Esophagus muscularis mucosa (tissue), 4 donors: ENCODE results near the gene PLXNA3. TPM values are rescaled to one million over a fixed set of nuclear protein-coding genes. Genes with fewer than 3 reads are reported as not detected.

ENCODE experiments used
- DNase-seq: peaks from one replicate; pipeline ENCODE4 v3.0.0-alpha.2; 2017; ENCODE audit errors: extremely low spot score
- H3K27ac ChIP-seq, 4 donors: fragments of 200-600 bp; sonication (generic); replicated peaks in 1 of 4; 1 replicate in 3 of 4; 2 replicates in 1 of 4; pipeline ENCODE4 v1.5.1; 2016 to 2019; ENCODE audit warnings: mild to moderate bottlenecking in 1 of 4
- H3K27me3 ChIP-seq, 4 donors: fragments of 200-600 bp; sonication (generic); one replicate each; pipeline versions ENCODE4 v1.5.1 to v1.6.0; 2016 to 2019
- H3K36me3 ChIP-seq, 4 donors: fragments of 200-600 bp; sonication (generic); one replicate each; pipeline ENCODE4 v1.5.1; 2016 to 2019
- H3K4me1 ChIP-seq, 4 donors: fragments of 200-600 bp; sonication (generic); one replicate each; pipeline ENCODE4 v1.5.1; 2016 to 2019
- H3K4me3 ChIP-seq, 4 donors: fragments of 200-600 bp; sonication (generic); 1 replicate in 2 of 4; 2 replicates in 2 of 4; pipeline ENCODE4 v1.5.1; 2016 to 2019; ENCODE audit warnings: mild to moderate bottlenecking in 4 of 4, moderate library complexity in 1 of 4
- H3K9me3 ChIP-seq, 4 donors: fragments of 200-600 bp; sonication (generic); 1 replicate in 3 of 4; 2 replicates in 1 of 4; pipeline ENCODE4 v1.5.1; 2016 to 2019
- EP300 ChIP-seq: sonication (generic); formaldehyde crosslinking; IDR thresholded peaks from one replicate; pipeline ENCODE4 v1.6.1; 2017; ENCODE audit warnings: antibody characterized with exemption
- POLR2A ChIP-seq: fragments of 450-650 bp; IDR thresholded peaks from one replicate; pipeline ENCODE4 v1.6.1; 2017; ENCODE audit warnings: antibody characterized with exemption, moderate library complexity, mild to moderate bottlenecking, low read depth
- POLR2AphosphoS5 ChIP-seq, 2 donors: sonication (generic); formaldehyde crosslinking; IDR thresholded peaks; one replicate each; pipeline ENCODE4 v1.6.1; 2017; ENCODE audit warnings: antibody characterized with exemption in 2 of 2
- WGBS: methylation state at CpG from one replicate; pipeline ENCODE4 v1.1.5; 2018; 5-methylcytosine and 5-hydroxymethylcytosine counted together
- intact Hi-C: fragments of 100-400 bp; cut with DNase I; formaldehyde crosslinking; loops from one replicate; pipeline ENCODE4 v1.15.1; 2023
- total RNA-seq, 4 donors: library from RNA; depleted of rRNA; stranded (reverse); fragments of >200 nt; gene quantifications; one replicate each; pipeline versions ENCODE4 v1.1.0 to v1.2.1, GENCODE V29; 2016
- TF ChIP-seq, protein P1 (sequence below), 3 experiments: fragments of 200-600 bp in 2 of 3; fragments of 450-650 bp in 1 of 3; sonication (generic) in 2 of 3; IDR thresholded peaks; one replicate each; pipeline ENCODE4 v1.5.1; 2017 to 2019; ENCODE audit warnings: antibody characterized with exemption in 3 of 3, mild to moderate bottlenecking in 2 of 3, moderate library complexity in 1 of 3

PLXNA3 gene
- total RNA-seq, 4 donors from 2014 or later: 2.2 to 17.9 (median 4.3) TPM

DNA sequence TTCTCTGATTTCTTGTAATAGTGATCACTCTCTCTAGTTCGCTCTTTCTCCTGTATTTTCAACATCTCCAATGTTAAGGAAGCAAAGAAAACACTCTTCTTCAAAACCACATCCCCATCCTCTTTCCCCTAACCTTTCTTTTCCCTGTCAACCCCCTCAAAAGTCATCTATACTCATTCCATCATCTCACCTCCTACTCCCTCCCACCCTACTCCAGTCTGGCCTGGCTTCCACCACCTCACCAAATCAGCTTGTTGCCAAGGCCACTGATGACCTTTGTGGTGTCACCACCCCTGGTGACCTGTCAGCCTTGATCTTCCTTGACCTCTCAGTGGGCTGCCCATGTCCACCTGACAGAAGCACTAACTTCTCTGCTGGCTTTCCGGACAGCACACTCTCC is 55.6 kb downstream of the PLXNA3 start:
- Histone ChIP-seq H3K4me3 (no peak overlapping the region), H3K9me3 (peaks cover 0 to 4% (median 0%) of the 10 kb centered on the region in 4 donors), H3K27ac (no peak overlapping the region), H3K27me3 (no peaks in the 10 kb centered on the region), H3K36me3 (peaks cover 0 to 15% (median under 1%) of the 10 kb centered on the region in 4 donors), H3K4me1 (peaks cover 17 to 32% (median 25%) of the 10 kb centered on the region in 4 donors)
- no peak for DNase-seq
- intact Hi-C loops: no loop called here
- TF ChIP-seq, protein P1, sequence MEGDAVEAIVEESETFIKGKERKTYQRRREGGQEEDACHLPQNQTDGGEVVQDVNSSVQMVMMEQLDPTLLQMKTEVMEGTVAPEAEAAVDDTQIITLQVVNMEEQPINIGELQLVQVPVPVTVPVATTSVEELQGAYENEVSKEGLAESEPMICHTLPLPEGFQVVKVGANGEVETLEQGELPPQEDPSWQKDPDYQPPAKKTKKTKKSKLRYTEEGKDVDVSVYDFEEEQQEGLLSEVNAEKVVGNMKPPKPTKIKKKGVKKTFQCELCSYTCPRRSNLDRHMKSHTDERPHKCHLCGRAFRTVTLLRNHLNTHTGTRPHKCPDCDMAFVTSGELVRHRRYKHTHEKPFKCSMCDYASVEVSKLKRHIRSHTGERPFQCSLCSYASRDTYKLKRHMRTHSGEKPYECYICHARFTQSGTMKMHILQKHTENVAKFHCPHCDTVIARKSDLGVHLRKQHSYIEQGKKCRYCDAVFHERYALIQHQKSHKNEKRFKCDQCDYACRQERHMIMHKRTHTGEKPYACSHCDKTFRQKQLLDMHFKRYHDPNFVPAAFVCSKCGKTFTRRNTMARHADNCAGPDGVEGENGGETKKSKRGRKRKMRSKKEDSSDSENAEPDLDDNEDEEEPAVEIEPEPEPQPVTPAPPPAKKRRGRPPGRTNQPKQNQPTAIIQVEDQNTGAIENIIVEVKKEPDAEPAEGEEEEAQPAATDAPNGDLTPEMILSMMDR (IDR thresholded peaks at IDR 0.05): no peak
- no peak for TF ChIP-seq POLR2AphosphoS5 (IDR thresholded peaks at IDR 0.05)
- no peak for TF ChIP-seq EP300
- TF ChIP-seq POLR2A: no peak
- 84% methylated on average over 2 of the region's 2 CpGs for WGBS

DNA sequence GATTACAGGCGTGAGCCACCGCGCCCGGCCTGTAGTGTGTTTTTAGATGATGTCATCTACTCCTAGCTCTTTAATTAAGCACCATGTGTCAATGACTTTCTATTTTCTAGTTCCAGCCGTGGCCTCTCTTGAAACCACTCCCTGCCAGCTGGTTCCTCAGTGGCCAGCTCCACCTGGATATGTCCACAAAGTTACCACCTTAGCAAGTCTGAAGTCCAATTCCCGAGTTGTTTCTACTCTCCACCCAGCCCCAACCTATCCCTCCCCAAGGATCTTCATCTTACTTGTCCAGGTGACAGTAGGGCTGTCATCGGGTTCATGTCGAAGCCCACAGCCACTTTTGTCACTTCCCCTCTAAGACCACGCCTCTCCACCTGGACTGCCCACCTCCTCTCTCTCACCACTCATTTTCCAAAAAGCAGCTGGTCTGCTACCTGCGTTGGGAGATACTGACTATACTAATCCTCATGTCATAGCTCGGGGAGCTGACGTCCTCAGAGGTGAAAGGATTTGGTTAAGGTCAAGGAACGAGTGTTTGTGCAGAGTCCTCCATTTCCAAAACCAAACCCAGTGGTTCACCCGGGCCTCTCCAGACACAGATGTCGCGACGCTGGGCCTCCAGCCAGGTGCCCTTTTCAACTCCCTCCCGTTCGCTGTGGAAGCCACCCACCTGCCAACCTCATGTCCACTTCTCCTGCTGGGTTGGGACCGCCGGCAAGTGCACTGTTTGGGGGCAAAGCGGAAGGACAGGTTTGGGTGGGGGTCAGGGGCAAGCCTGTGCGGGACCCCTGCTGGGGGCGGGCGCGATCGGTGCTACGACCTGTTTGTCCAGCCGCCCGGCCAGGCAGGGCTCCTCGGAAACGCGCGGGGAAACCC is 57.2 kb downstream of the PLXNA3 start:
- H3K36me3 ChIP-seq: peaks cover 0 to 6% (median 0%) of the 10 kb centered on the region in 4 donors
- no peak for DNase-seq
- H3K4me1 ChIP-seq: peaks cover 17 to 32% (median 25%) of the 10 kb centered on the region in 4 donors
- no peaks in the 10 kb centered on the region for H3K9me3 ChIP-seq
- intact Hi-C loops: no loop called here
- peak overlapping the region; percentile 66 to 79 (median 66) for H3K4me3 ChIP-seq
- 72% methylated on average over 13 of the region's 34 CpGs for WGBS
- H3K27me3 ChIP-seq: no peaks in the 10 kb centered on the region
- H3K27ac ChIP-seq: peak overlapping the region; percentile 80 to 91 (median 90)
- TF ChIP-seq POLR2A: no peak
- no peak for TF ChIP-seq EP300
- TF ChIP-seq POLR2AphosphoS5 (IDR thresholded peaks at IDR 0.05): no peak

DNA sequence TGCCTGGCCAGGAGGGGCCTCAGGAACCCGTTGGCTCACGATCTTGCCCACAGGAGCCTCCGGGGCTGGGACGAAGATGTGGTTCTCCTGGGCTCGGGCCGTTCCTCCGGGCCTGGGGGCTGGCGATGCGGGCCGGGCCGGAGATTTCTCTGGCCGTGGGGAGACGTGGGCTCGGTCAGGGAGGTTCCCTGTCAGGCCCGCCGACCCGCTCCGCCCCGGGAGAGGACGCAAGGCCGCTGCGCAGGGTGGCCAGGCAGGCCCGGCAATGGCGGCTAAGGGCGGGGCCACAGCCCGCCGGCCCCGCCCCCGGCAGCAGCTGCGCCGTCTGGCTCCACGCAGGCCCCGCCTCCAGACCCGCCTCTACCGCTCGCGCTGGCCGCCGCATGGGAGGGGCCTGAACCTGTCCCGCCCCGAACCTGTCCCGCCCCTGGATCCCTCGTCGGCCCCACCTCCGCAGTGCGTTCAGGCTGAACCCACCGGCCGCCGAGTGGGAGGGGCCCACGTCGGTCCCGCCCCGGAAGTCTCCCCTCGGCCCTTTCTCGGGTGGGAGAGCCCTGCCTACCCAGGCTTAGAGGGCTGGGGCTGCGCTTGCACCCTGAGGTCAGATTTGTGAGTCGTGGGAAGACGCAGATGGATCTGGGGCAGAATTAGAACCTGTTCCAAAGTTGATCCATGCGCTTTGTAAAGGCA is 58.0 kb downstream of the PLXNA3 start, which contains the start of gene FAM3A:
FAM3A (minus strand) TSS at position 267 of the 690 bp plus-strand sequence. CDS start 460 bp downstream, outside the sequence.
- peaks cover 17 to 32% (median 25%) of the 10 kb centered on the region in 4 donors for H3K4me1 ChIP-seq
- peaks cover 0 to 6% (median 0%) of the 10 kb centered on the region in 4 donors for H3K36me3 ChIP-seq
- no peaks in the 10 kb centered on the region for H3K27me3 ChIP-seq
- TF ChIP-seq POLR2A: peak; percentile 90
- TF ChIP-seq POLR2AphosphoS5 (IDR thresholded peaks at IDR 0.05): peak; percentile 74 to 93
- no peak for TF ChIP-seq EP300
- TF ChIP-seq, protein P1 (IDR thresholded peaks at IDR 0.05): no peak
- DNase-seq: peak; percentile 96
- intact Hi-C loops: no loop called here
- H3K9me3 ChIP-seq: no peaks in the 10 kb centered on the region
- peak within 1 kb of the TSS; percentile 66 to 79 (median 66) for H3K4me3 ChIP-seq
- WGBS: 37% methylated on average over 9 of the region's 59 CpGs
- H3K27ac ChIP-seq: peak within 1 kb of the TSS; percentile 80 to 91 (median 90)

DNA sequence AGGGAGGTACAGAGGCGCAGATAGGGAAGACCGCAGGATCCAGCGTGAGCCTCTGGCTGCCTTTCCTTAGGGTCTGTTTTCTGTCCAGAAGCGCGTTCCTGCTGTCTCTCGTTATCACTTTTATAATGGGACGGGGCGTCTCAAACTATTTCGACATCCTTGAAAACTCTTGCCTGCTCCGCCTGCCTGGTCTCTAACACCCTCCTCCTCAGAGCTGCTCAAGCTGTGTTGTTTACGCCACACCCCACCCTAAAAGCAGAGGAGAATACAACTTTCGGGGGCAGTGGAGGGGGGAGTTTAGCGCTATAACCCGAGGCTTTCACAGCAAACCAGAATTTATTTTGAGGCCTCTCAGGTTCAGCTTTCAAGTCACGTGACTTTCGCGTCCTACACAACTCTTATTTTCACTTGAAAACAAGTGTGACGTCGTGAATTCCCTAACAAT is 58.6 kb downstream of the PLXNA3 start:
- H3K4me1 ChIP-seq: peaks cover 17 to 32% (median 25%) of the 10 kb centered on the region in 4 donors
- DNase-seq: no peak
- H3K27ac ChIP-seq: peak overlapping the region; percentile 80 to 91 (median 90)
- intact Hi-C loops: no loop called here
- H3K36me3 ChIP-seq: peaks cover 0 to 6% (median 0%) of the 10 kb centered on the region in 4 donors
- peak overlapping the region; percentile 66 to 79 (median 66) for H3K4me3 ChIP-seq
- TF ChIP-seq, protein P1 (IDR thresholded peaks at IDR 0.05): no peak
- TF ChIP-seq POLR2AphosphoS5 (IDR thresholded peaks at IDR 0.05) (no peak), POLR2A (no peak), EP300 (no peak)
- WGBS: 33% methylated on average over 19 of the region's 19 CpGs
- H3K9me3 ChIP-seq: no peaks in the 10 kb centered on the region
- H3K27me3 ChIP-seq: no peaks in the 10 kb centered on the region
